Measurements from ENCODE around the gene ATP4B. TPM values are rescaled to one million over a fixed set of nuclear protein-coding genes. Genes with fewer than 3 reads are reported as not detected.

ATP4B gene
- total and polyA plus RNA-seq, 12 donors: 0.01 TPM; not detected in 11

GRCh38 chr13:113664751-113665596, 7.0 kb upstream of the ATP4B start:
- Histone ChIP-seq H3K36me3 (no peaks in the 10 kb centered on the region), H3K4me3 (no peak overlapping the region), H3K27ac (no peak overlapping the region), H3K9me3 (peaks cover 0 to 25% (median 5%) of the 10 kb centered on the region in 11 donors), H3K27me3 (no peaks in the 10 kb centered on the region), H3K4me1 (no peaks in the 10 kb centered on the region)
- intact Hi-C loops (cut with DNase I): no loop called here
- no peak for TF ChIP-seq CTCF (IDR thresholded peaks at IDR 0.05)
- WGBS, 2 donors: 61 to 62% methylated on average over 21 of the region's 21 CpGs
- ATAC-seq: no peak
- no peak for DNase-seq

GRCh38 chr13:113663934-113664333, 5.9 kb upstream of the ATP4B start:
- ATAC-seq: no peak
- intact Hi-C loops (cut with DNase I): no loop called here
- 78 to 80% methylated on average over 15 of the region's 15 CpGs for WGBS, 2 donors

GRCh38 chr13:113661509-113661908, 3.5 kb upstream of the ATP4B start:
- Histone ChIP-seq H3K27ac (no peak overlapping the region), H3K4me1 (no peaks in the 10 kb centered on the region), H3K4me3 (no peak overlapping the region), H3K9me3 (peaks cover 0 to 25% (median 5%) of the 10 kb centered on the region in 11 donors), H3K27me3 (no peaks in the 10 kb centered on the region), H3K36me3 (no peaks in the 10 kb centered on the region)
- TF ChIP-seq CTCF (IDR thresholded peaks at IDR 0.05): no peak
- DNase-seq (no peak), ATAC-seq (no peak)
- intact Hi-C loops (cut with DNase I): no loop called here
- 82 to 89% methylated on average over 2 of the region's 2 CpGs for WGBS, 2 donors

More at GRCh38 chr13:113663934-113664333, 5.9 kb upstream of the ATP4B start:
- no peak overlapping the region for H3K27ac ChIP-seq
- H3K36me3 ChIP-seq: no peaks in the 10 kb centered on the region
- no peak for DNase-seq
- no peaks in the 10 kb centered on the region for H3K27me3 ChIP-seq
- peaks cover 0 to 25% (median 5%) of the 10 kb centered on the region in 11 donors for H3K9me3 ChIP-seq
- no peak for TF ChIP-seq CTCF (IDR thresholded peaks at IDR 0.05)
- H3K4me3 ChIP-seq: no peak overlapping the region
- H3K4me1 ChIP-seq: no peaks in the 10 kb centered on the region

- DNase-seq (no peak), ATAC-seq (no peak)
- Histone ChIP-seq H3K36me3 (no peaks in the 10 kb centered on the region), H3K27me3 (peaks cover 0 to 4% (median 0%) of the 10 kb centered on the region in 7 donors), H3K27ac (no peak overlapping the region), H3K4me1 (no peaks in the 10 kb centered on the region), H3K9me3 (peaks cover 0 to 25% (median 5%) of the 10 kb centered on the region in 11 donors), H3K4me3 (no peak overlapping the region)
- TF ChIP-seq CTCF (IDR thresholded peaks at IDR 0.05): no peak
- intact Hi-C loops (cut with DNase I): no loop called here
- 77 to 80% methylated on average over 3 of the region's 3 CpGs for WGBS, 2 donors
These were observed 2.1 kb upstream of the ATP4B start for GRCh38 chr13:113660066-113660465.

All from heart right ventricle (tissue), 16 donors.